Heart left ventricle (tissue), 13 donors: ENCODE data around the gene CACNB2.

ENCODE experiments used
- POLR2A ChIP-seq, 2 donors: fragments of 450-650 bp; IDR thresholded peaks; one replicate each; pipeline ENCODE4 v1.6.1; 2017; ENCODE audit warnings: antibody characterized with exemption in 2 of 2, mild to moderate bottlenecking in 2 of 2, moderate library complexity in 2 of 2
- TF ChIP-seq, protein P1 (sequence below), 12 donors: fragments of 200-600 bp; sonication (generic) in 4 of 12; IDR thresholded peaks; one replicate each; pipeline versions ENCODE4 v1.5.0 to v1.8.0; 2018 to 2022; ENCODE audit warnings: antibody characterized with exemption in 12 of 12, mild to moderate bottlenecking in 5 of 12
- donor health status: ischemic (EF 13 %, LVEDD 7.1; RV severe dilation, severe dysfunction).
- donor health status: DM: no; HTN: yes; CAD: no.
- donor health status: DM: no; HTN: no; CAD: no.
- donor health status: ischemic (EF 25% LVEDD 6.9; RV normal size, moderate dysfunction).
- donor health status: ischemic (EF 25% LVEDD 5.7; RV mildly dilated, moderate dysfunction).
- donor health status: ischemic (EF 35%, LVEDD 5.7; RV mildly dilated, moderate dysfunction).
- donor health status: nonischemic (EF 11% LVEDD 7.7; RV severe dilation, severe dysfunction).
- donor health status: DM: yes; HTN: yes; CAD: no.
- donor health status: PGD.
- donor health status: ischemic (EF 29% LVEDD 5.4; RV normal size, mild dysfunction).
- donor health status: nonischemic (EF 23%, LVEDD 6.1; RV moderate dilation, normal function).

DNA sequence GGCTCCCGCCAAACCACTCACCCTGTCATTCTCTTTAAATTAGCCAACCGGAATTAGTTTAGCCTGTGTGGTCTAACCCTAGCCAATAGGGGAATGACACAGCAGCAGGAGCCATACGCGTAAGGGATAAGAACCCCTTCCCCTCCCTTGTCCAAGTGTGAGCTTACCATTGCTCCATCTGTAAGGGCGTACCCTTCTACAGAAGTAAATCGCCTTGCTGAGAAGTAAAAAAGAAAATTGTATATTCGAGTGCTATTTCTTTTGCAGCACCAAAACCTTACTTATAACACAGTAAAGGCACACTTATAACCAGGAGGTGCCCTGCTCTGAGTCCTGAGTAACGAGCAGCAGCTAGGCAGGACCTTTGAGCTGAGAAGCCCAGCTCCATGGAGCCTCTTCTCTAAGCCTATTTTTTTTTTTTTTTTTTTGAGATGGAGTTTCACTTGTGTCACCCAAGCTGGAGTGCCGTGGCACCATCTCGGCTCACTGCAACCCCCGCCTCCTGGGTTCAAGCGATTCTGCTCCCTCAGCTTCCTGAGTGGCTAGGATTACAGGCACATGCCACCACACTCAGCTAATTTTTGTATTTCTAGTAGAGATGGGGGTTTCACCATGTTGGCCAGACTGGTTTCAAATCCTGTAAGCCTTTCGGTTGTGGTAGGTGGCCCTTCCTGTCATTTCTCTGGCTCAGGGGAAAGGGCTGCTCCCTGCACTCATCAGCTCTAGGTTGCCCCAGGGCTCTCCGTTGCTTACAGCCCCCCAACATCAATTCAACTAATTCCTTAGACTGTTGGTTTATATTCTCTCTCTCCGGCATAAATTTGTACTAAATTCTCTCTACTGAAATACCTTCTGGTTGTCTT, 437.8 kb downstream of the CACNB2 start:
- TF ChIP-seq, protein P1, sequence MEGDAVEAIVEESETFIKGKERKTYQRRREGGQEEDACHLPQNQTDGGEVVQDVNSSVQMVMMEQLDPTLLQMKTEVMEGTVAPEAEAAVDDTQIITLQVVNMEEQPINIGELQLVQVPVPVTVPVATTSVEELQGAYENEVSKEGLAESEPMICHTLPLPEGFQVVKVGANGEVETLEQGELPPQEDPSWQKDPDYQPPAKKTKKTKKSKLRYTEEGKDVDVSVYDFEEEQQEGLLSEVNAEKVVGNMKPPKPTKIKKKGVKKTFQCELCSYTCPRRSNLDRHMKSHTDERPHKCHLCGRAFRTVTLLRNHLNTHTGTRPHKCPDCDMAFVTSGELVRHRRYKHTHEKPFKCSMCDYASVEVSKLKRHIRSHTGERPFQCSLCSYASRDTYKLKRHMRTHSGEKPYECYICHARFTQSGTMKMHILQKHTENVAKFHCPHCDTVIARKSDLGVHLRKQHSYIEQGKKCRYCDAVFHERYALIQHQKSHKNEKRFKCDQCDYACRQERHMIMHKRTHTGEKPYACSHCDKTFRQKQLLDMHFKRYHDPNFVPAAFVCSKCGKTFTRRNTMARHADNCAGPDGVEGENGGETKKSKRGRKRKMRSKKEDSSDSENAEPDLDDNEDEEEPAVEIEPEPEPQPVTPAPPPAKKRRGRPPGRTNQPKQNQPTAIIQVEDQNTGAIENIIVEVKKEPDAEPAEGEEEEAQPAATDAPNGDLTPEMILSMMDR (IDR thresholded peaks at IDR 0.05), result no peak
- no peak for TF ChIP-seq POLR2A (IDR thresholded peaks at IDR 0.05)
